Gastroesophageal sphincter (tissue), 4 donors: ENCODE measurements around the gene LHFPL3. TPM values are rescaled to one million over a fixed set of nuclear protein-coding genes. Genes with fewer than 3 reads are reported as not detected.

Source experiments
- ATAC-seq: fragments of 150-250 bp; one replicate; pipeline ENCODE4 v1.9.1; 2016; ENCODE audit warnings: mild to moderate bottlenecking, moderate library complexity
- H3K27ac ChIP-seq, 4 donors: fragments of 200-600 bp; sonication (generic) in 3 of 4; 1 replicate in 3 of 4; 2 replicates in 1 of 4; pipeline ENCODE4 v1.5.1; 2016 to 2019
- H3K27me3 ChIP-seq: fragments of 200-600 bp; sonication (generic); one replicate; pipeline ENCODE4 v1.5.1; 2019
- H3K36me3 ChIP-seq, 2 donors: fragments of 200-600 bp; sonication (generic); one replicate each; pipeline ENCODE4 v1.5.1; 2019; ENCODE audit warnings: control low read depth in 1 of 2
- H3K4me1 ChIP-seq, 3 donors: fragments of 200-600 bp; sonication (generic); 1 replicate in 2 of 3; 2 replicates in 1 of 3; pipeline ENCODE4 v1.5.1; 2016 to 2019; ENCODE audit warnings: control low read depth in 2 of 3
- H3K4me3 ChIP-seq, 2 donors: fragments of 200-600 bp; sonication (generic); one replicate each; pipeline ENCODE4 v1.5.1; 2019; ENCODE audit warnings: mild to moderate bottlenecking in 1 of 2, moderate library complexity in 1 of 2
- H3K9me3 ChIP-seq, 3 donors: fragments of 200-600 bp; sonication (generic); one replicate each; pipeline ENCODE4 v1.5.1; 2017 to 2019; ENCODE audit warnings: control low read depth in 2 of 3
- EP300 ChIP-seq: sonication (generic); formaldehyde crosslinking; IDR thresholded peaks from one replicate; pipeline ENCODE4 v1.6.1; 2017; ENCODE audit warnings: antibody characterized with exemption, mild to moderate bottlenecking
- POLR2A ChIP-seq, 2 donors: fragments of 450-650 bp; IDR thresholded peaks; one replicate each; pipeline ENCODE4 v1.6.1; 2017; ENCODE audit warnings: antibody characterized with exemption in 2 of 2, mild to moderate bottlenecking in 2 of 2, moderate library complexity in 1 of 2
- POLR2AphosphoS5 ChIP-seq: sonication (generic); formaldehyde crosslinking; IDR thresholded peaks from one replicate; pipeline ENCODE4 v1.6.1; 2017; ENCODE audit warnings: antibody characterized with exemption
- WGBS, 2 donors: methylation state at CpG; one replicate each; pipeline ENCODE4 v1.1.5; 2018; ENCODE audit warnings: low coverage in 1 of 2; 5-methylcytosine and 5-hydroxymethylcytosine counted together
- total RNA-seq, 4 donors: library from RNA; depleted of rRNA; stranded (reverse); fragments of >200 nt; gene quantifications; one replicate each; pipeline ENCODE4 v1.1.0, GENCODE V29; 2016
- TF ChIP-seq, protein P1 (sequence below), 4 experiments: fragments of 200-600 bp in 2 of 4; fragments of 450-650 bp in 2 of 4; sonication (generic) in 1 of 4; IDR thresholded peaks; one replicate each; pipeline ENCODE4 v1.5.1; 2017 to 2019; ENCODE audit warnings: antibody characterized with exemption in 4 of 4, mild to moderate bottlenecking in 2 of 4, moderate library complexity in 2 of 4

Gene LHFPL3
- total RNA-seq, 4 donors from 2014 or later, result not detected

DNA sequence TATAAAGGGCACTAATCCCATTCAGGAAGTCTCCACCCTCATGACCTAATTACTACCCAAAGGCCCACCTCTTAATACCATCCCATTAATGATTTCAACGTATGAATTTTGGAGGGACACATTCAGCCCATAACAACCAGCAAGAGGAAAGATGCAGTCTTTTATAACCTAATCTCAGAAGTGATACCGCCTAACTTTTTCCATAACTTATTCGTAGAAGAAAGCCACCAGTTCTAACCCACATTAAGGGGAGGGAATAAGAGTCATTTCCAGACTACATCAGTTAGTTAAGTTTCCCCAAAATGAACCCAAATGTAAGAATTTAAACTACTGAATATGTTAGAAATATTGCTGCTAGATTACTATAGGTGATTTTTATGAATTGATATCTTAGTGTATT, 32.1 kb upstream of the LHFPL3 start:
- H3K27ac ChIP-seq, result no peak overlapping the region
- H3K4me3 ChIP-seq, result no peak overlapping the region
- ATAC-seq, result no peak
- H3K27me3 ChIP-seq, result peaks cover 9% of the 10 kb centered on the region
- H3K36me3 ChIP-seq, result no peaks in the 10 kb centered on the region
- TF ChIP-seq EP300, result no peak
- TF ChIP-seq POLR2AphosphoS5, result no peak
- TF ChIP-seq, protein P1, sequence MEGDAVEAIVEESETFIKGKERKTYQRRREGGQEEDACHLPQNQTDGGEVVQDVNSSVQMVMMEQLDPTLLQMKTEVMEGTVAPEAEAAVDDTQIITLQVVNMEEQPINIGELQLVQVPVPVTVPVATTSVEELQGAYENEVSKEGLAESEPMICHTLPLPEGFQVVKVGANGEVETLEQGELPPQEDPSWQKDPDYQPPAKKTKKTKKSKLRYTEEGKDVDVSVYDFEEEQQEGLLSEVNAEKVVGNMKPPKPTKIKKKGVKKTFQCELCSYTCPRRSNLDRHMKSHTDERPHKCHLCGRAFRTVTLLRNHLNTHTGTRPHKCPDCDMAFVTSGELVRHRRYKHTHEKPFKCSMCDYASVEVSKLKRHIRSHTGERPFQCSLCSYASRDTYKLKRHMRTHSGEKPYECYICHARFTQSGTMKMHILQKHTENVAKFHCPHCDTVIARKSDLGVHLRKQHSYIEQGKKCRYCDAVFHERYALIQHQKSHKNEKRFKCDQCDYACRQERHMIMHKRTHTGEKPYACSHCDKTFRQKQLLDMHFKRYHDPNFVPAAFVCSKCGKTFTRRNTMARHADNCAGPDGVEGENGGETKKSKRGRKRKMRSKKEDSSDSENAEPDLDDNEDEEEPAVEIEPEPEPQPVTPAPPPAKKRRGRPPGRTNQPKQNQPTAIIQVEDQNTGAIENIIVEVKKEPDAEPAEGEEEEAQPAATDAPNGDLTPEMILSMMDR (IDR thresholded peaks at IDR 0.05), result no peak
- no peak for TF ChIP-seq POLR2A (IDR thresholded peaks at IDR 0.05)
- peaks cover 0 to 6% (median 0%) of the 10 kb centered on the region in 3 donors for H3K9me3 ChIP-seq
- 63 to 80% methylated on average over 2 to 3 of the region's 3 CpGs for WGBS, 2 donors
- H3K4me1 ChIP-seq, result no peaks in the 10 kb centered on the region

DNA sequence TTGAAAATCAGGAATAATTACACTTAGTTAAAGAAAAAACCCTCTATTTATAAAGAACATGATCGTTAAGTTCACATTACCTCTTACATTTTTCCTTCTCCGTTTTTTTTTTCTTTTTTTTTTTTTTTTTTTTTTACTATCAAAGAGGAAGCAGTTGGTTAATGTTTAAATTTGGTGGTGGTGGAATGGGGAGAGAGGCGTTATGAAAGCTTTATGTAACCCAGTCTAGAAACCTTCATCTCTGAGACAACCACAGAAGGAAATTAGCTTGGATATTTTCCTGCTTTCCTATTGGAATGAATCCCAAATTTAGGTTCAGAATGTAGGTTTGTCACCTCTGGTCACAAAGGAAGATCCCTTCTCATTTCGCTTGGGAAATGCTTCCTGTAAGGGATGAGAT, 31.5 kb upstream of the LHFPL3 start:
- no peak overlapping the region for H3K4me3 ChIP-seq
- H3K4me1 ChIP-seq, result no peaks in the 10 kb centered on the region
- ATAC-seq, result no peak
- peaks cover 0 to 6% (median 0%) of the 10 kb centered on the region in 3 donors for H3K9me3 ChIP-seq
- no peaks in the 10 kb centered on the region for H3K36me3 ChIP-seq
- TF ChIP-seq POLR2A (IDR thresholded peaks at IDR 0.05) (no peak), EP300 (no peak), POLR2AphosphoS5 (no peak)
- TF ChIP-seq, protein P1 (IDR thresholded peaks at IDR 0.05), result no peak
- no peak overlapping the region for H3K27ac ChIP-seq
- H3K27me3 ChIP-seq, result peaks cover 9% of the 10 kb centered on the region
- WGBS, 2 donors, result 61 to 73% methylated on average over 4 of the region's 4 CpGs

- 52 to 65% methylated on average over 3 of the region's 3 CpGs for WGBS, 2 donors
- no peak for ATAC-seq
Measured at GRCh38 chr7:104299323-104299722, 29.1 kb upstream of the LHFPL3 start.

GRCh38 chr7:104299777-104300176, 28.6 kb upstream of the LHFPL3 start:
- no peak for ATAC-seq
- WGBS, 2 donors, result 54 to 77% methylated on average over 3 to 4 of the region's 4 CpGs
- Histone ChIP-seq H3K4me3 (no peak overlapping the region), H3K27ac (no peak overlapping the region), H3K9me3 (peaks cover 0 to 6% (median 0%) of the 10 kb centered on the region in 3 donors), H3K4me1 (no peaks in the 10 kb centered on the region), H3K36me3 (no peaks in the 10 kb centered on the region), H3K27me3 (peaks cover 5% of the 10 kb centered on the region)
- no peak for TF ChIP-seq POLR2A (IDR thresholded peaks at IDR 0.05)

More at GRCh38 chr7:104299323-104299722, 29.1 kb upstream of the LHFPL3 start:
- TF ChIP-seq POLR2A (IDR thresholded peaks at IDR 0.05) (no peak), POLR2AphosphoS5 (no peak), EP300 (no peak)
- TF ChIP-seq, protein P1 (IDR thresholded peaks at IDR 0.05), result no peak
- H3K36me3 ChIP-seq, result no peaks in the 10 kb centered on the region
- no peaks in the 10 kb centered on the region for H3K4me1 ChIP-seq
- H3K4me3 ChIP-seq, result no peak overlapping the region
- no peak overlapping the region for H3K27ac ChIP-seq
- H3K27me3 ChIP-seq, result peaks cover 9% of the 10 kb centered on the region
- peaks cover 0 to 6% (median 0%) of the 10 kb centered on the region in 3 donors for H3K9me3 ChIP-seq

- ATAC-seq, result no peak
- Histone ChIP-seq H3K9me3 (no peaks in the 10 kb centered on the region), H3K27me3 (peaks cover 3% of the 10 kb centered on the region), H3K4me1 (no peaks in the 10 kb centered on the region), H3K36me3 (no peaks in the 10 kb centered on the region), H3K27ac (no peak overlapping the region), H3K4me3 (no peak overlapping the region)
- TF ChIP-seq, protein P1 (IDR thresholded peaks at IDR 0.05), result no peak
- TF ChIP-seq POLR2A (IDR thresholded peaks at IDR 0.05) (no peak), EP300 (no peak), POLR2AphosphoS5 (no peak)
- 61 to 71% methylated on average over 4 of the region's 4 CpGs for WGBS, 2 donors
Measured at GRCh38 chr7:104306793-104307192, 21.6 kb upstream of the LHFPL3 start.
